ENCODE measurements around the gene ACKR2.

- TF ChIP-seq CTCF (IDR thresholded peaks at IDR 0.05) (no peak), POLR2A (IDR thresholded peaks at IDR 0.05) (no peak), POLR2AphosphoS5 (IDR thresholded peaks at IDR 0.05) (no peak)
Measured at GRCh38 chr3:42895580-42895868, 86.3 kb downstream of the ACKR2 start.

Measured in prostate gland (tissue), 2 donors.